ENCODE data around the gene PRR19. TPM values are rescaled to one million over a fixed set of nuclear protein-coding genes. Genes with fewer than 3 reads are reported as not detected.
A peak's percentile ranks its signal among the peaks of the same experiment; 100 is the strongest.

Gene PRR19
- polyA plus RNA-seq, 1 donor: 0.91 TPM

GRCh38 chr19:42297039-42297438, 4.9 kb upstream of the PRR19 start:
- peaks cover 18% of the 10 kb centered on the region for H3K4me1 ChIP-seq (ENCODE audit: control insufficient read depth, insufficient read depth, low read length)
- no peak for DNase-seq
- H3K4me3 ChIP-seq (ENCODE audit: low read length): no peak overlapping the region
- H3K27me3 ChIP-seq (ENCODE audit: control insufficient read depth, insufficient read depth, low read length): no peaks in the 10 kb centered on the region
- WGBS (ENCODE audit: insufficient coverage, low lambda C conversion rate): no CpG with 5 or more reads among the region's 15 CpGs
- H3K36me3 ChIP-seq (ENCODE audit: control insufficient read depth, insufficient read depth, low read length): peaks cover 41% of the 10 kb centered on the region
- H3K9me3 ChIP-seq (ENCODE audit: control insufficient read depth, low read depth, low read length): peaks cover 3% of the 10 kb centered on the region
- no peak overlapping the region for H3K27ac ChIP-seq (ENCODE audit: low read length)

DNA sequence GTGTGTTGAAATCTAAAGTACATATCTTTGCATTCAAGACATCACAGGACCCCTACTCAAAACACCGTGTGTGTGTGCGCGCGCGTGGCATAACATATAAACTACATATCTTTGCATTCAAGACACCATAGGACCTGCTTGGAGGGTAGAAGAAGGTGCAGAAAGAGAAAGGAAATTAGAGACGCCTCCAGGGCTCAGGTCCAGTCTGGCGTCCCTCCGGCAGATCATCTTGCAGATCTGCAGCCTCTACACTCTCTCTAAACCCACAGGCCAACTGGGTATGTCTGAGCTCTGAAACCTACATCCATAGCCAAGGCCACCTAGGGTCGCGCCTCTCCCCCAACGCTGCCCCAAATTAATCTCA, 1.2 kb downstream of the PRR19 start:
- peaks cover 2% of the 10 kb centered on the region for H3K36me3 ChIP-seq (ENCODE audit: control insufficient read depth, insufficient read depth, low read length)
- no peak overlapping the region for H3K27ac ChIP-seq (ENCODE audit: low read length)
- peak overlapping the region; percentile 86 for H3K4me3 ChIP-seq (ENCODE audit: low read length)
- peaks cover 18% of the 10 kb centered on the region for H3K4me1 ChIP-seq (ENCODE audit: control insufficient read depth, insufficient read depth, low read length)
- no CpG with 5 or more reads among the region's 11 CpGs for WGBS (ENCODE audit: insufficient coverage, low lambda C conversion rate)
- H3K9me3 ChIP-seq (ENCODE audit: control insufficient read depth, low read depth, low read length): no peaks in the 10 kb centered on the region
- no peak for DNase-seq
- no peaks in the 10 kb centered on the region for H3K27me3 ChIP-seq (ENCODE audit: control insufficient read depth, insufficient read depth, low read length)

- Histone ChIP-seq H3K27ac (ENCODE audit: low read length) (no peak overlapping the region), H3K9me3 (ENCODE audit: control insufficient read depth, low read depth, low read length) (no peaks in the 10 kb centered on the region), H3K4me3 (ENCODE audit: low read length) (no peak overlapping the region), H3K4me1 (ENCODE audit: control insufficient read depth, insufficient read depth, low read length) (peaks cover 18% of the 10 kb centered on the region), H3K27me3 (ENCODE audit: control insufficient read depth, insufficient read depth, low read length) (no peaks in the 10 kb centered on the region), H3K36me3 (ENCODE audit: control insufficient read depth, insufficient read depth, low read length) (peaks cover 2% of the 10 kb centered on the region)
- no peak for DNase-seq
- WGBS (ENCODE audit: insufficient coverage, low lambda C conversion rate): no CpG with 5 or more reads among the region's 8 CpGs
These were observed 1.9 kb downstream of the PRR19 start for GRCh38 chr19:42303876-42304275.

- no peak for DNase-seq
- no peak overlapping the region for H3K4me3 ChIP-seq (ENCODE audit: low read length)
- no peak overlapping the region for H3K27ac ChIP-seq (ENCODE audit: low read length)
- H3K4me1 ChIP-seq (ENCODE audit: control insufficient read depth, insufficient read depth, low read length): peaks cover 10% of the 10 kb centered on the region
- H3K36me3 ChIP-seq (ENCODE audit: control insufficient read depth, insufficient read depth, low read length): no peaks in the 10 kb centered on the region
- H3K9me3 ChIP-seq (ENCODE audit: control insufficient read depth, low read depth, low read length): no peaks in the 10 kb centered on the region
- H3K27me3 ChIP-seq (ENCODE audit: control insufficient read depth, insufficient read depth, low read length): peaks cover 2% of the 10 kb centered on the region
- no CpG with 5 or more reads among the region's 22 CpGs for WGBS (ENCODE audit: insufficient coverage, low lambda C conversion rate)
These were observed 4.7 kb downstream of the PRR19 start for GRCh38 chr19:42306646-42307045.

DNA sequence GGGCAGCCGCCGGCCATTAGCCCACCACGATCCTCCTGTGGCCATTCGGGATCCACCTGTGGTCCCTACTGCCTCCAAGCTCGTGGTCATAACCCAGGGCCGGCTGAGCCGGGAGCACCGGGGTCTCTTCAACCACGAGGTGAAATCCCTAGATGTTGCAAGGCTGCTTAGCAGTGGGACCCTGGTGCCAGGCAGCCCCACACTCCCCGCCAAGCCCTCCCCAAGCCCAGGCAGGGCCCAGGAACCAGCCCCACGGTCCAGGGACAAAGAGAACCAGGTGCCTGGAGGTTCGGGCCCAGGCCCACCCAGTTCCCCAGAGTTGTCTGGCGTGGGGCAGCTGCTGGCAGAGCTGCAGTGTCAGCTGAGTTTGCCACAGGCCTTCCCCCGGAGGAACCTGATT, 7.8 kb downstream of the PRR19 start:
- peaks cover 2% of the 10 kb centered on the region for H3K4me1 ChIP-seq (ENCODE audit: control insufficient read depth, insufficient read depth, low read length)
- H3K27me3 ChIP-seq (ENCODE audit: control insufficient read depth, insufficient read depth, low read length): peaks cover 28% of the 10 kb centered on the region
- no CpG with 5 or more reads among the region's 14 CpGs for WGBS (ENCODE audit: insufficient coverage, low lambda C conversion rate)
- DNase-seq: no peak
- no peak overlapping the region for H3K4me3 ChIP-seq (ENCODE audit: low read length)
- H3K27ac ChIP-seq (ENCODE audit: low read length): no peak overlapping the region
- no peaks in the 10 kb centered on the region for H3K36me3 ChIP-seq (ENCODE audit: control insufficient read depth, insufficient read depth, low read length)
- H3K9me3 ChIP-seq (ENCODE audit: control insufficient read depth, low read depth, low read length): peaks cover 3% of the 10 kb centered on the region

DNA sequence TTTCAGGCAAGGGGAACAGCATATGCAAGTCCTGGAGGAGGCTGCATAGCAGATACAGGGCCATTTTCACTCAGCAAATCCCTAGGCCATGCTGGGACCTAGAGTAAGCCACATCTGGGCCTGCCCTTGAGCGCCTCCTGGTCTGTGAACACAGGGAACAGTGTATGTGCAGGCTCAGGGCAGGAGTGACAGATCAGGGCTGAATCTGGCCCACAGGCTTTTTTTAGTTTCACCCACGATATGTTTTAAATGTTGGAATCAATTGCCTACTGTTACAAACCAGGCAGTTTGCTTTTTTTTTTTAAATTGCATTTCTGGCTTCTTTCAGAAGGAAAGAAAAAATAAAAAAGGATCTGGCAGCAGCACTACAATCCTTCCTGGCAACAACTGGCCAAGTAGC, 9.7 kb downstream of the PRR19 start:
- DNase-seq: no peak
- no CpG with 5 or more reads among the region's 2 CpGs for WGBS (ENCODE audit: insufficient coverage, low lambda C conversion rate)
- no peak overlapping the region for H3K27ac ChIP-seq (ENCODE audit: low read length)
- peaks cover 3% of the 10 kb centered on the region for H3K9me3 ChIP-seq (ENCODE audit: control insufficient read depth, low read depth, low read length)
- peaks cover 2% of the 10 kb centered on the region for H3K4me1 ChIP-seq (ENCODE audit: control insufficient read depth, insufficient read depth, low read length)
- no peak overlapping the region for H3K4me3 ChIP-seq (ENCODE audit: low read length)
- H3K27me3 ChIP-seq (ENCODE audit: control insufficient read depth, insufficient read depth, low read length): peaks cover 40% of the 10 kb centered on the region
- H3K36me3 ChIP-seq (ENCODE audit: control insufficient read depth, insufficient read depth, low read length): no peaks in the 10 kb centered on the region

GRCh38 chr19:42312370-42312769, 10.4 kb downstream of the PRR19 start:
- WGBS (ENCODE audit: insufficient coverage, low lambda C conversion rate): no CpG with 5 or more reads among the region's 5 CpGs
- peaks cover 3% of the 10 kb centered on the region for H3K9me3 ChIP-seq (ENCODE audit: control insufficient read depth, low read depth, low read length)
- peaks cover 2% of the 10 kb centered on the region for H3K4me1 ChIP-seq (ENCODE audit: control insufficient read depth, insufficient read depth, low read length)
- H3K36me3 ChIP-seq (ENCODE audit: control insufficient read depth, insufficient read depth, low read length): no peaks in the 10 kb centered on the region
- H3K27ac ChIP-seq (ENCODE audit: low read length): no peak overlapping the region
- H3K27me3 ChIP-seq (ENCODE audit: control insufficient read depth, insufficient read depth, low read length): peaks cover 46% of the 10 kb centered on the region
- DNase-seq: no peak
- no peak overlapping the region for H3K4me3 ChIP-seq (ENCODE audit: low read length)

DNA sequence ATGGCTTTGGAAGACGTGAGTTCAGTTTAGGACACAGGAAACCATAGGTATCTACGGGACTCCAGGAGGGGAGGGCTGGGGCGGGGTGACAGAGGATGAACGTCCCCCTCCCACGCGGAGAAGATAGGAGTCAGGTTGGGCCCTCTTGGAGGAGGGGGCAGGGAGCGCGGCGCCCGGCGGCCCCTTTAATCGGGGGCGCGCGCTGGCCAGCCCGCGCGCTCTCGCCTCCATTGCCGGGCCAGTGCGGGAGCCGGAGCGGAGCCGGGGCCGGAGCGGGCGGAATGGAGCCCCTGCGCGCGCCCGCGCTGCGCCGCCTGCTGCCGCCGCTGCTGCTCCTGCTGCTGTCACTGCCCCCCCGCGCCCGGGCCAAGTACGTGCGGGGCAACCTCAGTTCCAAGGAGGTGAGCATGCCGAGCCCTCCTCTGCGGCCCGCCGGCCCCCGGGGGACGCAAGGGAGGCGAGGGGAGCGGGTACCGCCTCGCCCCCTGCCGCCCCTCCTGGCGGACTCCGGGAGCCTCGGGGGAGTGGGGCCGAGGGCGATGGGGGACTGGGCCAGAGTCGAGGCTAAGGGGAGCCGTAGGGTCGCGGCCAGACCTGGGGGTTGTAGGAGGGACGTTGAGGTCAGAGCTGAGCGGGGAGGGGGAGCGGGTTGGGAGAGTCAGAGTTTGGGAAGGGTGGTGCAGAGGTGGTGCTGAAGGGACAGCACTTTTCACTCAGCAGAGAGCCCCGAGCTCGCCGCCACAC, 11.3 kb downstream of the PRR19 start, which contains the start of gene TMEM145:
TSS of gene TMEM145 (plus strand) at position 214 of the 744 bp plus-strand sequence. CDS start at position 282, 68 bp downstream.
- DNase-seq: peak in 1 of 2 donors; percentile 71
- H3K27me3 ChIP-seq (ENCODE audit: control insufficient read depth, insufficient read depth, low read length): peaks cover 46% of the 10 kb centered on the region
- H3K4me3 ChIP-seq (ENCODE audit: low read length): peak within 1 kb of the TSS; percentile 39
- peaks cover 3% of the 10 kb centered on the region for H3K9me3 ChIP-seq (ENCODE audit: control insufficient read depth, low read depth, low read length)
- H3K4me1 ChIP-seq (ENCODE audit: control insufficient read depth, insufficient read depth, low read length): peaks cover 2% of the 10 kb centered on the region
- H3K27ac ChIP-seq (ENCODE audit: low read length): no peak within 1 kb of the TSS
- WGBS (ENCODE audit: insufficient coverage, low lambda C conversion rate): no CpG with 5 or more reads among the region's 67 CpGs
- H3K36me3 ChIP-seq (ENCODE audit: control insufficient read depth, insufficient read depth, low read length): no peaks in the 10 kb centered on the region

GRCh38 chr19:42313840-42314755, 12.2 kb downstream of the PRR19 start:
- Histone ChIP-seq H3K27ac (ENCODE audit: low read length) (no peak overlapping the region), H3K27me3 (ENCODE audit: control insufficient read depth, insufficient read depth, low read length) (peaks cover 46% of the 10 kb centered on the region), H3K36me3 (ENCODE audit: control insufficient read depth, insufficient read depth, low read length) (no peaks in the 10 kb centered on the region), H3K4me1 (ENCODE audit: control insufficient read depth, insufficient read depth, low read length) (peaks cover 2% of the 10 kb centered on the region), H3K9me3 (ENCODE audit: control insufficient read depth, low read depth, low read length) (peaks cover 3% of the 10 kb centered on the region), H3K4me3 (ENCODE audit: low read length) (peak overlapping the region; percentile 39)
- no CpG with 5 or more reads among the region's 26 CpGs for WGBS (ENCODE audit: insufficient coverage, low lambda C conversion rate)
- no peak for DNase-seq

GRCh38 chr19:42315024-42315423, 13.1 kb downstream of the PRR19 start:
- Histone ChIP-seq H3K4me3 (ENCODE audit: low read length) (no peak overlapping the region), H3K27me3 (ENCODE audit: control insufficient read depth, insufficient read depth, low read length) (peaks cover 46% of the 10 kb centered on the region), H3K4me1 (ENCODE audit: control insufficient read depth, insufficient read depth, low read length) (peaks cover 2% of the 10 kb centered on the region), H3K36me3 (ENCODE audit: control insufficient read depth, insufficient read depth, low read length) (no peaks in the 10 kb centered on the region), H3K9me3 (ENCODE audit: control insufficient read depth, low read depth, low read length) (peaks cover 3% of the 10 kb centered on the region), H3K27ac (ENCODE audit: low read length) (no peak overlapping the region)
- no peak for DNase-seq
- no CpG with 5 or more reads among the region's 5 CpGs for WGBS (ENCODE audit: insufficient coverage, low lambda C conversion rate)

Data from large intestine (tissue), 3 donors.